Measurements from ENCODE around the gene SOX10.
"Not testable (repeated sequence)": the region's sequence is repeated elsewhere in the genome, so short reads cannot be mapped to it uniquely, and the experiment has no call there.

The SOX10 gene

GRCh38 chr22:37985751-37986281 is 1.5 kb upstream of the SOX10 start:
- no peak for DNase-seq (ENCODE audit: low read depth)

DNA sequence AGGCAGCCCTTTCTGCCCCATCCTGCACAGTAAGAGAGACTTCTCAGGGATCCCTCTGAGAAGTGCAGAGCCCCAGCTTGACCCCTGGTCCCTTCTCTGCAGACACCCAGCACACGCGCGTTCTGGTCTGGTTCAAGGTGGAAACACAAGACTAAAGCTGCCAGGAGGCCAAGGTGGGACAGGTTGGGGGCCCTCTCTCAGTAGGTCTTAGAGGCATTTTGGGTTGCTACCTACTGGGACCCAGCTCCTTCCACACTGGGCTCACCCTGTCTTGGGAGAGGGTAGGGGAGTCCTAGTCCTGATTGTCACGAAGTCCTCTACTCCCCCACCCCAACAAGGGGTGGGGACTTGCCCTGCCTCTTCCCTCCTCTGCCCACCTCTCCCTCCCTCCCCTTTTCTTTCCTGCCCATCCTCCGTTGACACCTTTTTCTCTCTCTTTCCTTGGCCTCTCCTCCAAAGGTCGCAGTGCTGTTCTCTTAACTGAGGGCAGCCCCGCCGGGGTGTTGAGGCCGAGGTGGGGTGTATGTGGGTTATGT is 763 bp upstream of the SOX10 start:
- no peak for DNase-seq (ENCODE audit: low read depth)

DNA sequence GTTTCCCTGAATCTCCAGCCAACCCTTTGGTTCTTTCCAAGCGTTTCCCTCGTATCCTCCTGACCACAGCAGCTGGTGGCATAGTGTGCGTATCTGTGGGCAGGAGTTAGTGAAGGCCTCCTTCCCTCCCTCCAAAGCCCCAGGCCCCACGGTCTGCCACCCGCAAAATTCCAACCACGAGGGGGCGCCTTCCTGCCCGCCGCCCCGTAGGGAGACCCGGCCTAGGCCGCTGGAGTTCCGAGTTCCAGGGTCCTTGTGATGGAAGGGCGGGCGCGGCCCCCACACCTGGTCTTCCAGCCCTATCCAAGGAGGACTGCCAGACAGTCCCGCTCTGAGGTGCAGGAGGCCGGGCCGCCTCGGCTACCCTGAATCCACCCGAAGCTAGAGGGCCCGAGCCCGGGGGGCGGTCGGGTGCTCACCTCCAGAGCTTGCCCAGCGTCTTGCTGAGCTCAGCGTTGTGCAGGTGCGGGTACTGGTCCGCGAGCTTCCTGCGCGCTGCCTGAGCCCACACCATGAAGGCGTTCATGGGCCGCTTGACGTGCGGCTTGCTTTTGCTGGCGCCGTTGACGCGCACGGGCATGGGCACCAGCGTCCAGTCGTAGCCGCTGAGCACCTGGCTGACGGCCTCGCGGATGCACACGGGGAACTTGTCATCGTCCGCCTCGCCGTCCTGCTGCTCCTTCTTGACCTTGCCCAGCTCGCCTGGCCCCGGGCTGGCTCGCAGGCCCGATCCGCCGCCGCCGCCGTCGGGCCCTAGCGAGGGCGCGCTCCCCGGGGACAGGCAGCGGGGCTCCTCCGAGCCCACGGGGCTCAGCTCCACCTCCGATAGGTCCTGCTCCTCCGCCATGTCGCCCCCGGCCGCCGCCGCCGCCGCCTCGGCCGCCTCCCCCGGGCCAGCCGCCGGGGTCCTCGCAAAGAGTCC is 1.2 kb downstream of the SOX10 start:
- no peak for DNase-seq (ENCODE audit: low read depth)

GRCh38 chr22:37982151-37982785 is 2.1 kb downstream of the SOX10 start:
- DNase-seq (ENCODE audit: low read depth): no peak

DNA sequence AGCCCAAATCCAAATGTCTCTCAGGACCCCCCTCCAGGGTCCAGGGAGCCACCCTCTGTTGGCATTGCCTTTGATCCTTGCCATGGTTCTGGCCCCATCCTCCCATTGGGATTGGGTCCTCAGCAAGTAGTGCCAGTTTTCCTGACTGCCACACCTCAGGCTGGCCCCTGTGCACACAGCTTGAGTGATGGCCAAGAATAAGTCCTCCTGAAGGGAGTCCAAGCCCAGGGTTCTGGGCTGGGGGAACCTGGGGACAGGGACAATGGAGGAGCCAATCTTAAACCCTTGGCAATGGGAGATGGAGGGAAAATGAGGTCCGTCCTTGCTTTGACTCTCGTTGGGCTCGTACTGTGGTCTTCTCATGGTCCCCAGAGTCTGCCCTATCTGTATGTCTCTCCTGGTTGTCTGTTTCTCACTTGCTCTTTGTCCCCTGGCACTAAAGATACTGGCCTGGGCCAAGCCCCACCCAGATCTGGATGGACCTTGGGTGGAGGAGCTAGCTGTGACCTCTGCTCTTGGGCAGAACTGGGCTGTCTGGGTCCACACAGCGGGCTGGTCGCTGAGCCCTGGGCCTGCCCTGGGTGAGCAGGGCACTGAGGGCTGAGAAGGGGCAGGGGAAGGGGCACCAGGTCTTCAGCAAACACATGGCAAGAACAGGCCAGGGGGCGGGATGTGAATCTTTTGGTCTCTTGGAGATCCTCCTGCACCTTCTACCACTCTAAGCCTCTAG is 2.9 kb downstream of the SOX10 start:
- DNase-seq (ENCODE audit: low read depth): no peak

DNA sequence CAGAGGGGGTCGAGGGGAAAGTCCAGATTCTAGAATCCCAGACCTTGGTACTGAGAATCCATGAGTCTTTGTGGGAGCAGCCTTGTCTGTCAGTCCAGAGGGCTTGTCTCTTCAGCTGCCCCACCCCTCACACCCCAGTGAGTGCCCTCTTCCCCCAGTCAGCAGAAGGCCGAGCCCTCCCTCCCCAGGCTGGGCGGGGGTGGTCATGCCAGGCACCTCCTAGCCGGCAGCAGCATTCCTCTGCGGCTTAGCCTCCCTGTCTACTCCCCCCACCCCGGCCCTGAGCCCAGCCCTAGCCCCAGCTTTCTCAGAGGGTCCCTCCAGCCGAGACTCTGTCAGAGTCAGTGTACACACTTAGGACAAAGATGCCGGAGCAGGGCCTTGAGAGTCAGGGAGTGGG is 4.6 kb downstream of the SOX10 start:
- no peak for DNase-seq (ENCODE audit: low read depth)

DNA sequence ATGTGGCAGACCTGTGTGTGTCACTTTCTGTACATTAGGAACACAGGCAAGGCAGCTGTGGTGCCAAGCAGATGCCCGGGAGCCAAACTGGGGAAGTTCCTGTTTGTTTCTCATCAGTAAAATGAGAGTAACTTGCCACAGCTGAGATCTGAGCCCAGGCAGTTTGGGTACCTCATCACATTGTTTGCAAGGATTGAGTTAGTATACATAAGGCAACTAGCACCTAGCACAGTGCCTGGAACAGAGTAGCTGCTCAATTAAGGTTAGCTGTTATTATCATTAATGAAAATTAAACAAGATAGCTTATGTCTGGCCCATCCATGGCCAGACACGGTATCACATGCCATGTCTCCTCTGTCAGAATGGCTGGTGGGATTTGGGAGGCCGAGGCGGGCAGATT is 7.8 kb downstream of the SOX10 start:
- DNase-seq (ENCODE audit: low read depth): no peak

- not testable (repeated sequence) for DNase-seq (ENCODE audit: low read depth)
Measured at GRCh38 chr22:37976022-37976421, 8.3 kb downstream of the SOX10 start.

GRCh38 chr22:37975153-37975552 is 9.2 kb downstream of the SOX10 start:
- no peak for DNase-seq (ENCODE audit: low read depth)

DNA sequence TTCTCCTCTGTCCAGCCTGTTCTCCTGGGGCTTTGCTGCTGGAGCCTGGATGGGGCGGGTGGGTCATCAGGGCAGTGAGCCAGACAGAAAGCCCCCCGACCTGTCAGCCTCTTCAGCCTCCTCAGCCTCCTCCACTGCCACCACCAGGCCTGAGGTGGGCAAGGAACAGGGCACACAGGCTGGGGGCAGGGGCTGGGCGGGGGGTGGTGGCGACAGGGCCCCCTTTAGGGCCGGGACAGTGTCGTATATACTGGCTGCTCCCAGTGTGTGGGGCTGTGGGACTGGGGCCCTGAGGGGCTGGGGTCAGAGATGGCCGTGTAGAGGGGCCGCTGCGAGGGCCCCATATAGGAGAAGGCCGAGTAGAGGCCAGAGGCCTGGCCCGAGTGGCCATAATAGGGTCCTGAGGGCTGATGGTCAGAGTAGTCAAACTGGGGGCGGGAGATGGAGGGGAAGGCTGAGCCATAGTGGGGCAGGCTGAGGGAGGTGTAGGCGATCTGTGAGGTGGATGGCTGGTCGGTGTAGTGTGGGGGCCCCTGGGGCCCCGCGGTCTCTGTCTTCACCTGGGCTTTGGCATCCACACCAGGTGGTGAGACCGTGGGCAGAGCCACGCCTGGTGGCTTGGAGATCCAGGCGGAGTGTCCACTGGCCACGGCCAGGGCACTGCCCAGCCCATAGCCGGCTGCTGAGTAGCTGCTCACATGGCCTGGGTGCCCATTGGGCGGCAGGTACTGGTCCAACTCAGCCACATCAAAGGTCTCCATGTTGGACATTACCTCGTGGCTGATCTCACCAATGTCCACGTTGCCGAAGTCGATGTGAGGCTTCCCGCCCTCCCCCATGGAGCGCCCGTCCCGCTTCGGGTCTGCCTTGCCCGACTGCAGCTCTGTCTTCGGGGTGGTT is 10.8 kb downstream of the SOX10 start:
- DNase-seq (ENCODE audit: low read depth): no peak

DNA sequence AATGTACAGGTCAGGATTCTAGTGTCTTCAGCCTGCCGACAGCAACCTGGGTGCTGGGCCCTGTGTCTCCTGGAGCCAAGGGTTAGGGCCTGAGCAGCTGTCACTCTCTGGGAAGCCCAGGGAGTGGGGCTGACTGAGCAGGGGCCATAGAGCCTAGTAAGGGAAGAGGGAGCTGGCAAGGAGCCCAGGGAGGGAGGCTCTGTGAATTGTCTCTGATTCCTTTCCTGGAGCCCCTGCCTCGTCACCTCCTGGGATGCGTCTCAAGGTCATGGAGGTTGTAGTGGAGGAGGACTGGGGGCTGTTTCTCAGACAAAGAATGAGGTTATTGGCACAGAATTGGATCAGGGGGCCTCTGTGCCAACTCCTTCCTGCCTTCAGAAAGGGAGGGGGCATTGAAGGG is 11.8 kb downstream of the SOX10 start:
- DNase-seq (ENCODE audit: low read depth): no peak

DNA sequence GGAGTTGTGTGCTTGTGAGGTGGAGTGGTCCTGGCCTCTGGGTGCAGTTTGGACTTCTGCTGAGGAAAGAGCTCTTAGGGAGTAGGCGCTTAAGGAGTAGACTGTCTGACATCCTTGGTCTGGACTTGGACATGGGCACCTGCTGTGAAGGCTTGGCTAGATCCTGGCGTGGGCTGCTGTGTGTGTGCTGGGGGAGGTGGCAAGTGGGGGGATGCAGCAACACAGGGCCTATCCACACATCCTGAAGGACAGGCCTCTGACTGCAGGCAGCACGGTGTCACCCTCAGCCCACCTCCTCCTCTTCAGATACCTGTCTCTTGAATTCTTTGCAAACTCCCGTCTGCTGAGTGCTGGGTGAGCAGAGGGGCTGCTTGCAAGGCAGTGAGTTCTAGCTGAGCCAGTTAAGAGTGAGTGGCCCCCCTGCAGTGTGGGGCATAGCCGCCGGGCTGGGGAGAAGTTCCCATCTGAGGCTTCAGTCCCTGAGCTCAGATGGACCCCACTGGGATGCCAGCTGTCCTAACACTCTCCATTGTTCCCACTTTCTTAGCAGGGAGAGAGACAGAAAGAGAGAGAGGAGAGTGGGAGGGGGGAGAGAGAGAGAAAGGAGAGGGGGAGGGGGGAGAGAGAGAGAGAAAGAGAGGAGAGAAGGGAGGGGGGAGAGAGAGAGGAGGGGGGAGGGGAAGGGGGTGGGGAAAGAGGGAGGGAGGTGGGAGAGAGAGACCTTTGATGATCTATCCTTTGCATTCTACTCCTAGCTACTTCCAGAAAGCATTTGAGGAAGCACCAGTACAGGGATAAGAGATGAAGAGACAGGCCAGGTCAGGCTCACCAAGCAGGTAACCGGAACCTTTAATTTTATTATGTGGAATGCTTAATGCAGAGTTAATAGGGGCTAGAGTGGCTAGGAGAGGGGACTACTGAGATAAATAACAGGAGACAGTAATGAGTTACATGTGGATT is 12.6 kb downstream of the SOX10 start:
- no peak for DNase-seq (ENCODE audit: low read depth)

- no peak for DNase-seq (ENCODE audit: low read depth)
Measured at GRCh38 chr22:37970864-37971263, 13.5 kb downstream of the SOX10 start.

DNA sequence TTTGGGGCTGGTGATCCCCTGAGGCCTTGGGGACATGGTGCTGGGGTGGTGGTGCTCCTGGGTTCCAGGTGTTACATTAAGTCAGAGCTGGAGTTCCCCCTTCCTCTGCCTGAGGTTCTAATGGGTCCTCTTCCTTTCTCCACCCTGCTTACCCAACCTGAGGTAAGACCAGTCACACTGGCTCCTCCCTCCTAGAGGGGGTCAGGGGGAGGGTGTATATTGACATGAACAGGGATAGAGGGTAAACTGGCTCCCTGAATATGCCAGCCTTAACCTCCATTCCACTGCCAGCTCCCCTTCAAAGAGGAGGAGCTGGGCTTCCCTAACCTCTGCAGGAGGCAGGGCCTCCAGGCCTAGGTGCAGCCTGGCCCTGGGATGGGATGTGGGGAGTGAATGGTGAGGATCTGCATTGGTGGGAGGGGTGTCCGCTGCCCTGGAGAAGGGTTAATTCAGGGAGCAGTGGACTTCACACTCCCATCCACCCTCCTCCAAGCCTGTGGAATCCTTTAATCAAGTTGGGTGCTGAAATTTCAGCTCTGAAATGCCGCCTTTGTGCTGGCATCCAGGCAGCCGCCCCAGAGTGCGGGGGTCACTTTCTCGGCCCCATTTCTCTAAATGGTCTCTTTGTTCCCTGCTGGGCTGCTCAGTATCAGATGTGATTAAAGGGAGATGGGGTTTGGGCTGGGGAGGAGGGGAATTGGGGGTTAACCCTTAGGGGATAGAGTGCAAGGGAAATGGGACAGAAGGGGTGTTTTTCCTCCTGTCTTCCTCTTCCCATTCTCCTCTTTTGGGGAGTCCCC is 15.7 kb downstream of the SOX10 start:
- DNase-seq (ENCODE audit: low read depth): no peak

DNA sequence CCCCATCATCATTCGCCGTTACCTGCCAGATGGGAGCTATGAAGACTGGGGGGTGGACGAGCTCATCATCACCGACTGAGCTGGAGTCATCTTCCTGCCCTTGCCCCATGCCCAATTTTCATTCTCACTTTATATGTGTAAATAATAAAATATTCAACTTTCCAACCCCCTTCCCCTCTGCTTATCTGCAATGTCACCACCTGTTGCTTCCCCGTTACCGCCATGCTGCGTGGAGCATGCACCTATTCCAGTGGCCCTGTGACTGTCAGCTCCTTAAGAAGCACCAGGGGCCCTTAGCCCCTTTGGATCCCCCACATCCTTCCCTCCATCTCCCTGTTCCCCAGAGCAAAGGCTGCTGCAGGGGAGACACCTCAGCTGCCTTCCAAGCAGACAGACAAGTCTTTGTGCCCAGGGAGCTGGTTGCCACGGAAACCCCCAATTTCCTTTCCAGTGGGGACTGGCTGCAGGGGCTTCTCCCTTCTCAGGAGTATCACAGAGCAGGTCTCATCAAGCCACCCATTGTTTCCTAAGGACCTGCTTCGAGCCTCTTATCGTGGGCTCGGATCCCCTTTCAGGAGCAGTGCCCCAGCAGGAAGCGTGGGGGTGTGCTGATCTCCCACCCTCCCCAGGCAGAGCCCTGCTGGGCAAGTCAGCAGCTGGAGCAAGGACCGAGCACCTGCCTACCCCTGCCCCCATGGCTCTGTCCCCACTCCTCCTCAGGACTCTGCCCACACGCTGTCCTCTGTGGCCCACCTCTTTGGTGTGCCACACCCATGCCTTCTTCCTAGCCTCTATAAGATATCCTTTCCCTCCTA is 16.5 kb downstream of the SOX10 start:
- no peak for DNase-seq (ENCODE audit: low read depth)

DNA sequence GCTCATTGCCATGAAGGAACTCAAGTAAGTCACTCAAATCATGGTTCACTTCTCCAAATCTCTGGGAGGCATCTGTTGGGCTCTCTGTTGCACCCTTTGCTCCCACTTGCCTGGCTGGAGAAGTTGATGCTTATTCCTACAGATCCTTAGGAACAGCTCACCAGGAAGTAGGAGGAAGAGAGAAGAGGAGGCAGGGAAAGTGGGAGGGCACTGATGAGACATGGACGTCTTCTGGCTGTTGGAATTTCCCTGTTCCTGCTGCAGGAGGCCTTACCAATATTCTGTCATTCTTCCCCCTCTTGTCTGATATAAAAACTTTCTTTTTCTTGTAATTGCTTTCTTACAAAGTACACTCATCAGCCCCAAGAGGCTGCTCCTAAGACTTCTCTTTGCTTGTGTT is 17.2 kb downstream of the SOX10 start:
- no peak for DNase-seq (ENCODE audit: low read depth)

- no peak for DNase-seq (ENCODE audit: low read depth)
Measured at GRCh38 chr22:37965940-37966664, 18.3 kb downstream of the SOX10 start.

DNA sequence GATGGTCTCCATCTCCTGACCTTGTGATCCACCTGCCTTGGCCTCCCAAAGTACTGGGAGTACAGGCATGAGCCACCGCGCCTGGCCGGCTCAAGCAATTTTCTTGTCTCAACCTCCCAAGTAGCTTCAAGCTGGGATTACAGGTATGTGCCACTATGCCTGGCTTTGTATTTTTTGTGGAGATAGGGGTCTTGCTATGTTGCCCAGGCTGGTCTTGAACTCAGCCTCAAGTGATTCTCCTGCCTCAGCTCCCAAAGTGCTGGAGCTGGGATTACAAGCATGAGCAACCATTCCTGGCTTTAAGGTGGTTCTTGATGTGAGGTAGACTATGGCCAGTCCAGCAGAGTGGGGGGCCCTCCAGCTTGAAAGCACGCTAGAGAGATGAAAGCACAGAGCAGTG is 23.3 kb downstream of the SOX10 start:
- DNase-seq (ENCODE audit: low read depth): no peak
